ENCODE measurements around the gene CNTN4.

The CNTN4 gene

GRCh38 chr3:3105815-3106214, 1007.1 kb downstream of the CNTN4 start:
- no peak for DNase-seq (ENCODE audit: low read depth)

- DNase-seq (ENCODE audit: low read depth) = no peak
Measured at GRCh38 chr3:3107181-3107580, 1008.5 kb downstream of the CNTN4 start.

All from activated T-cell treated with anti-CD3 and anti-CD28 coated beads for 1 hour (primary cell).